ENCODE data around the gene AFP. TPM values are rescaled to one million over a fixed set of nuclear protein-coding genes. Genes with fewer than 3 reads are reported as not detected.

AFP gene
- total and polyA plus RNA-seq, 7 experiments from 2014 or later: not detected

DNA sequence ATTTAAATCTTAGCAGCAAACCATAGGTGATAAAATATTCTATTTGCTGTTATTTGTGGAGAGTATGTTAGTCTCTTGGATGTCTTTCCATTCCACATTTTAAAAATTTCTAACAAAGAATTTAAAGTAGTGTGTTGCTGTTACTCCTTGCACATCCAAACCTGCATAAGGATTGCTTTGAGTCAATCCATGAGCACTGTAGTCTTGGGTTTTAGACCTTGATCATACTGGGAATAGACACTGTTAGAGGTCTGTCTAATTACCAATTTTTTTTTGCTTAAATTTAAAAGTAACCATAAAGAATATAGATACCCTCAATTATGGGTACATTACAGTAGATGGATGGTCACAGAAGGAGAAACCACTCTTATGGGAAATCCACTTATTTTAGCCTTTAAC lies 1.5 kb downstream of the AFP start:
- Histone ChIP-seq H3K27ac (ENCODE audit: low read depth, low read length) (no peak overlapping the region), H3K36me3 (ENCODE audit: control insufficient read depth in 2 of 3, insufficient read depth in 3 of 3, low read length in 3 of 3) (no peaks in the 10 kb centered on the region), H3K9me3 (ENCODE audit: control insufficient read depth in 2 of 3, low read length in 3 of 3) (no peaks in the 10 kb centered on the region), H3K27me3 (ENCODE audit: control insufficient read depth in 2 of 2, insufficient read depth in 2 of 2, low read length in 2 of 2) (no peaks in the 10 kb centered on the region), H3K4me1 (ENCODE audit: control insufficient read depth in 2 of 2, insufficient read depth in 2 of 2, low read length in 2 of 2) (no peaks in the 10 kb centered on the region), H3K4me3 (ENCODE audit: low read length) (no peak overlapping the region)
- Mint-ChIP-seq H3K9me3 (peaks cover 0 to 1% (median 0%) of the 10 kb centered on the region in 11 donors), H3K4me1 (no peaks in the 10 kb centered on the region), H3K36me3 (no peaks in the 10 kb centered on the region), H3K27me3 (peaks cover 3 to 20% (median 5%) of the 10 kb centered on the region in 5 donors), H3K4me3 (no peak overlapping the region), H3K27ac (no peak overlapping the region)
- intact Hi-C loops (cut with micrococcal nuclease): no loop called here
- ATAC-seq: no peak
- ChIA-PET CTCF (no interaction called here), POLR2A (no interaction called here)
- no peak for DNase-seq

DNA sequence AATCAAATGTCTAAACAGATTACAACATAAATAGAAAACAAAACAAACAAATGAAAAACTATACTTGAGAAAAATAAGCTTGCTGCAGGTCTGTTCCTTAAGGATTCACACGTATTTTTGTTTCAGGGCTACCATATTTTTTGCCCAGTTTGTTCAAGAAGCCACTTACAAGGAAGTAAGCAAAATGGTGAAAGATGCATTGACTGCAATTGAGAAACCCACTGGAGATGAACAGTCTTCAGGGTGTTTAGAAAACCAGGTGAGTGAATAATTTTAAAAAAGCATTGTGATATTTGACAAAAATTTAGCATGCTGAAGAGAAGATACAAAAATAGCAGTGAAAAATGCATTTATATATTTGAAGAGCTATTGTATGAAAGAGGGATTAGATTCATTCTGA lies 2.0 kb downstream of the AFP start:
- no peak overlapping the region for H3K27ac ChIP-seq (ENCODE audit: low read depth, low read length)
- intact Hi-C loops (cut with micrococcal nuclease): no loop called here
- POLR2A ChIA-PET: no interaction called here
- Mint-ChIP-seq H3K4me1 (no peaks in the 10 kb centered on the region), H3K9me3 (peaks cover 0 to 2% (median 0%) of the 10 kb centered on the region in 11 donors), H3K36me3 (no peaks in the 10 kb centered on the region), H3K27ac (no peak overlapping the region), H3K4me3 (no peak overlapping the region), H3K27me3 (peaks cover 3 to 22% (median 5%) of the 10 kb centered on the region in 5 donors)
- DNase-seq: no peak
- no peaks in the 10 kb centered on the region for H3K27me3 ChIP-seq (ENCODE audit: control insufficient read depth in 2 of 2, insufficient read depth in 2 of 2, low read length in 2 of 2)
- H3K4me3 ChIP-seq (ENCODE audit: low read length): no peak overlapping the region
- ATAC-seq: no peak
- H3K36me3 ChIP-seq (ENCODE audit: control insufficient read depth in 2 of 3, insufficient read depth in 3 of 3, low read length in 3 of 3): no peaks in the 10 kb centered on the region
- no peaks in the 10 kb centered on the region for H3K9me3 ChIP-seq (ENCODE audit: control insufficient read depth in 2 of 3, low read length in 3 of 3)
- CTCF ChIA-PET: no interaction called here
- H3K4me1 ChIP-seq (ENCODE audit: control insufficient read depth in 2 of 2, insufficient read depth in 2 of 2, low read length in 2 of 2): no peaks in the 10 kb centered on the region

DNA sequence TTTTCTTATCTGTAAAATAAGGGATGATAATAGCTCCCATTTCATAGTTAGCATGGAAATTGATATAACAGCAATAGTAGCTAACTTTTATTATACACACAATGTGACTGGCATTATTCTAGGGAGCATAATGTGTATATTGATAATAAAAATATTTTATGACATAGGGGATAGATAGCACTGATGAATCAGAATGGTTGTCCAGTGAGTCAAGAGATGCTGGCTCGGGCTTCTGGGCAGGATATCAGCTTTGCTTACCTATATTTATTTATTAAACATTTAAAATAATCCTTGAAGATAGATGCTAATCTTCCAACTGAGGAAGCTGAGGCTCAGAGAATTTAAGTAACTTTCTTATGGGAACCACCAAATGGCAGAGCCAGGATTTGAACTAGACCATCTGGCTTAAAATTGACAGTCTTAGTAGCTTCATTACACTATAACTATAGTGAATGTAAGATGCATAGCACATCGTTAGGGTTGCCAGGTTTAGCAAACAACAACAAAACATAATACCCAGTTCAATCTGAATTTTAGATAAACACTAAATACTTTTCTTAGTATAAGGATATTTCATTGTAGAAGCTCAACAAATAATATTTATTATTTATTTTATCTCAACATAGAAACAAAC lies 2.7 kb downstream of the AFP start:
- intact Hi-C loops (cut with micrococcal nuclease): no loop called here
- H3K9me3 Mint-ChIP-seq: peaks cover 0 to 2% (median 0%) of the 10 kb centered on the region in 11 donors
- H3K27me3 Mint-ChIP-seq: peaks cover 3 to 22% (median 5%) of the 10 kb centered on the region in 5 donors
- H3K9me3 ChIP-seq (ENCODE audit: control insufficient read depth in 2 of 3, low read length in 3 of 3): no peaks in the 10 kb centered on the region
- H3K4me3 ChIP-seq (ENCODE audit: low read length): no peak overlapping the region
- POLR2A ChIA-PET: no interaction called here
- H3K27ac Mint-ChIP-seq: no peak overlapping the region
- no peaks in the 10 kb centered on the region for H3K4me1 Mint-ChIP-seq
- H3K36me3 Mint-ChIP-seq: no peaks in the 10 kb centered on the region
- no peak overlapping the region for H3K4me3 Mint-ChIP-seq
- H3K27me3 ChIP-seq (ENCODE audit: control insufficient read depth in 2 of 2, insufficient read depth in 2 of 2, low read length in 2 of 2): no peaks in the 10 kb centered on the region
- H3K4me1 ChIP-seq (ENCODE audit: control insufficient read depth in 2 of 2, insufficient read depth in 2 of 2, low read length in 2 of 2): no peaks in the 10 kb centered on the region
- ATAC-seq (no peak), DNase-seq (no peak)
- H3K36me3 ChIP-seq (ENCODE audit: control insufficient read depth in 2 of 3, insufficient read depth in 3 of 3, low read length in 3 of 3): no peaks in the 10 kb centered on the region
- CTCF ChIA-PET: no interaction called here
- no peak overlapping the region for H3K27ac ChIP-seq (ENCODE audit: low read depth, low read length)

DNA sequence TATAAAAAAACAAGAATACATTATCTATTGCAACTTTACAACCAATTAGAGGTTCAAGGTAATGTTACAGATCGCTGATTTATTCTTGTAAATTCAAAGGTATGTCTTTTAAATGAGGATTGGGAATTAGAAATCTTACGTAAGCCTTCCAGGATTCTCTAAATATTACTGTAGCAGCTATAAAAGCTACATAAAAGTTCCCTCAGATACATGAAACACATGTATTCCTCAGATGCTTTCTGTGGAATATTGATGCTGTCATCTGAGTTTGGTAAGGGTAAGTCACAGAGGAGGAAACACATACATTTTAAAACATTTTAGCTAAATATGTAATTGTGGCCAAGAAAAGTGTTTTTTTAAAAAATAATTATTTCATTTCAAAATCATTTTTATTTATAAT lies 3.4 kb downstream of the AFP start:
- H3K27me3 Mint-ChIP-seq: peaks cover 3 to 22% (median 5%) of the 10 kb centered on the region in 5 donors

DNA sequence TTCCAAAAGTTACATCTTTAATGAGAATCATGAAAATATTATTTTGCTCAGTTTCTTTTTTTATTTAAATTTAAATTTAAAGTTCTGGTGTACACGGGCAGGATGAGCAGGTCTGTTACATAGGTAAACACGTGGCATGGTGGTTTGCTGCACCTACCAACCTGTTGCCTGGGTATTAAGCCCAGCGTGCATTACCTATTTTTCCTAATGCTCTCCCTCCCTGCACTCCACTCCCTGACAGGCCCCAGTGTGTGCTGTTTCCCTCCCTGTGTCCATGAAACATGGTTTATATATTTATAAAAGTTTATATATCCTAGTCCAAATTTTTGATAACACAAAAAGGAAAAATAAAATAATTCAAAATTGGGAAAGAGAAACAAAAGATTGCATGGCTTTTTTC lies 4.0 kb downstream of the AFP start:
- CTCF ChIA-PET: no interaction called here

More for the DNA sequence above, 3.4 kb downstream of the AFP start:
- POLR2A ChIA-PET: no interaction called here
- H3K4me1 Mint-ChIP-seq: no peaks in the 10 kb centered on the region
- H3K27ac Mint-ChIP-seq: no peak overlapping the region
- H3K4me1 ChIP-seq (ENCODE audit: control insufficient read depth in 2 of 2, insufficient read depth in 2 of 2, low read length in 2 of 2): no peaks in the 10 kb centered on the region
- ATAC-seq: no peak
- no peaks in the 10 kb centered on the region for H3K9me3 ChIP-seq (ENCODE audit: control insufficient read depth in 2 of 3, low read length in 3 of 3)
- no peak overlapping the region for H3K4me3 ChIP-seq (ENCODE audit: low read length)
- peaks cover 0 to 2% (median 0%) of the 10 kb centered on the region in 11 donors for H3K9me3 Mint-ChIP-seq
- no peaks in the 10 kb centered on the region for H3K36me3 Mint-ChIP-seq
- H3K4me3 Mint-ChIP-seq: no peak overlapping the region
- CTCF ChIA-PET: no interaction called here
- no peak for DNase-seq
- intact Hi-C loops (cut with micrococcal nuclease): no loop called here
- no peak overlapping the region for H3K27ac ChIP-seq (ENCODE audit: low read depth, low read length)
- no peaks in the 10 kb centered on the region for H3K36me3 ChIP-seq (ENCODE audit: control insufficient read depth in 2 of 3, insufficient read depth in 3 of 3, low read length in 3 of 3)
- no peaks in the 10 kb centered on the region for H3K27me3 ChIP-seq (ENCODE audit: control insufficient read depth in 2 of 2, insufficient read depth in 2 of 2, low read length in 2 of 2)

DNA sequence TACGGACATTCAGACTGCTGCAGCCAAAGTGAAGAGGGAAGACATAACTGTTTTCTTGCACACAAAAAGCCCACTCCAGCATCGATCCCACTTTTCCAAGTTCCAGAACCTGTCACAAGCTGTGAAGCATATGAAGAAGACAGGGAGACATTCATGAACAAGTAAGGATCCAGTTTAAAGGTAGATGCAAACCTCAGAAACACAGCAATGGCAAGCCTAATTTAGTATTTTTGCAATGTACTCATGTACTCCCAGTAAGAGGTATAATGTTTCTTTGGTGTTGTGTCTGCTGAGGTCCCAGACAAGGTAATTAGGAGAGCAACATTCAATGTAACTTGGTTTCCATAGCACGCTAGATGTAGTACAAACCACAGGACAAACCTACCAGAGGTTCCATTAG lies 4.6 kb downstream of the AFP start:
- CTCF ChIA-PET: no interaction called here
- Mint-ChIP-seq H3K27ac (no peak overlapping the region), H3K27me3 (peaks cover 3 to 23% (median 5%) of the 10 kb centered on the region in 5 donors), H3K9me3 (peaks cover 0 to 2% (median 0%) of the 10 kb centered on the region in 11 donors), H3K4me3 (no peak overlapping the region), H3K4me1 (no peaks in the 10 kb centered on the region), H3K36me3 (no peaks in the 10 kb centered on the region)
- DNase-seq (no peak), ATAC-seq (no peak)
- Histone ChIP-seq H3K27me3 (ENCODE audit: control insufficient read depth in 2 of 2, insufficient read depth in 2 of 2, low read length in 2 of 2) (no peaks in the 10 kb centered on the region), H3K27ac (ENCODE audit: low read depth, low read length) (no peak overlapping the region), H3K36me3 (ENCODE audit: control insufficient read depth in 2 of 3, insufficient read depth in 3 of 3, low read length in 3 of 3) (no peaks in the 10 kb centered on the region), H3K9me3 (ENCODE audit: control insufficient read depth in 2 of 3, low read length in 3 of 3) (no peaks in the 10 kb centered on the region), H3K4me1 (ENCODE audit: control insufficient read depth in 2 of 2, insufficient read depth in 2 of 2, low read length in 2 of 2) (no peaks in the 10 kb centered on the region), H3K4me3 (ENCODE audit: low read length) (no peak overlapping the region)
- POLR2A ChIA-PET: no interaction called here
- intact Hi-C loops (cut with micrococcal nuclease): no loop called here

More for the DNA sequence above, 4.0 kb downstream of the AFP start:
- Mint-ChIP-seq H3K27ac (no peak overlapping the region), H3K36me3 (no peaks in the 10 kb centered on the region), H3K4me3 (no peak overlapping the region), H3K9me3 (peaks cover 0 to 2% (median 0%) of the 10 kb centered on the region in 11 donors), H3K27me3 (peaks cover 3 to 22% (median 5%) of the 10 kb centered on the region in 5 donors), H3K4me1 (no peaks in the 10 kb centered on the region)
- no peak for ATAC-seq
- no peaks in the 10 kb centered on the region for H3K9me3 ChIP-seq (ENCODE audit: control insufficient read depth in 2 of 3, low read length in 3 of 3)
- H3K4me3 ChIP-seq (ENCODE audit: low read length): no peak overlapping the region
- POLR2A ChIA-PET: no interaction called here
- no peaks in the 10 kb centered on the region for H3K36me3 ChIP-seq (ENCODE audit: control insufficient read depth in 2 of 3, insufficient read depth in 3 of 3, low read length in 3 of 3)
- no peaks in the 10 kb centered on the region for H3K27me3 ChIP-seq (ENCODE audit: control insufficient read depth in 2 of 2, insufficient read depth in 2 of 2, low read length in 2 of 2)
- no peaks in the 10 kb centered on the region for H3K4me1 ChIP-seq (ENCODE audit: control insufficient read depth in 2 of 2, insufficient read depth in 2 of 2, low read length in 2 of 2)
- intact Hi-C loops (cut with micrococcal nuclease): no loop called here
- DNase-seq: no peak
- H3K27ac ChIP-seq (ENCODE audit: low read depth, low read length): no peak overlapping the region

DNA sequence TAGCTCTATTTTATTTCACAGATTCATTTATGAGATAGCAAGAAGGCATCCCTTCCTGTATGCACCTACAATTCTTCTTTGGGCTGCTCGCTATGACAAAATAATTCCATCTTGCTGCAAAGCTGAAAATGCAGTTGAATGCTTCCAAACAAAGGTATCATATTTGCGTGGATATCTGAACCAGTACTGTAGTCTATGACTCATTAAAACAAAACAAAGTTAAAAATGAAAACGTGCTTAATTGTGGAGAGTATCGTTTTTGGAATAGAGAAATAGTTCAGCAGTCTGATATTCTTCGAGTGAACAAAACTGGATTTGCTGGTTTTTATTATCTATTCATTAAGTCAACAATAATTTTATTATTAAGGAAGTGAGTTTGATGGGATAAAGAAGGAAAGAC lies 6.3 kb downstream of the AFP start:
- H3K4me1 Mint-ChIP-seq: no peaks in the 10 kb centered on the region
- Histone ChIP-seq H3K4me3 (ENCODE audit: low read length) (no peak overlapping the region), H3K27ac (ENCODE audit: low read depth, low read length) (no peak overlapping the region), H3K36me3 (ENCODE audit: control insufficient read depth in 2 of 3, insufficient read depth in 3 of 3, low read length in 3 of 3) (no peaks in the 10 kb centered on the region), H3K9me3 (ENCODE audit: control insufficient read depth in 2 of 3, low read length in 3 of 3) (no peaks in the 10 kb centered on the region), H3K27me3 (ENCODE audit: control insufficient read depth in 2 of 2, insufficient read depth in 2 of 2, low read length in 2 of 2) (peaks cover 0 to 5% of the 10 kb centered on the region in 2 donors), H3K4me1 (ENCODE audit: control insufficient read depth in 2 of 2, insufficient read depth in 2 of 2, low read length in 2 of 2) (no peaks in the 10 kb centered on the region)
- intact Hi-C loops (cut with micrococcal nuclease): no loop called here
- H3K27me3 Mint-ChIP-seq: peaks cover under 1 to 23% (median 9%) of the 10 kb centered on the region in 5 donors
- ChIA-PET POLR2A (no interaction called here), CTCF (no interaction called here)
- no peak overlapping the region for H3K27ac Mint-ChIP-seq
- no peak for ATAC-seq
- H3K9me3 Mint-ChIP-seq: peaks cover 0 to 2% (median 0%) of the 10 kb centered on the region in 11 donors
- no peak overlapping the region for H3K4me3 Mint-ChIP-seq
- H3K36me3 Mint-ChIP-seq: no peaks in the 10 kb centered on the region
- DNase-seq: no peak
